ENCODE results near the gene CRIP2. TPM values are rescaled to one million over a fixed set of nuclear protein-coding genes. Genes with fewer than 3 reads are reported as not detected.

Gene CRIP2
- total and polyA plus RNA-seq, 2 of the 13 experiments (the other 11 are each of a cell fraction or from before 2014, with no cell fraction given): 31.6 to 37.9 TPM

DNA sequence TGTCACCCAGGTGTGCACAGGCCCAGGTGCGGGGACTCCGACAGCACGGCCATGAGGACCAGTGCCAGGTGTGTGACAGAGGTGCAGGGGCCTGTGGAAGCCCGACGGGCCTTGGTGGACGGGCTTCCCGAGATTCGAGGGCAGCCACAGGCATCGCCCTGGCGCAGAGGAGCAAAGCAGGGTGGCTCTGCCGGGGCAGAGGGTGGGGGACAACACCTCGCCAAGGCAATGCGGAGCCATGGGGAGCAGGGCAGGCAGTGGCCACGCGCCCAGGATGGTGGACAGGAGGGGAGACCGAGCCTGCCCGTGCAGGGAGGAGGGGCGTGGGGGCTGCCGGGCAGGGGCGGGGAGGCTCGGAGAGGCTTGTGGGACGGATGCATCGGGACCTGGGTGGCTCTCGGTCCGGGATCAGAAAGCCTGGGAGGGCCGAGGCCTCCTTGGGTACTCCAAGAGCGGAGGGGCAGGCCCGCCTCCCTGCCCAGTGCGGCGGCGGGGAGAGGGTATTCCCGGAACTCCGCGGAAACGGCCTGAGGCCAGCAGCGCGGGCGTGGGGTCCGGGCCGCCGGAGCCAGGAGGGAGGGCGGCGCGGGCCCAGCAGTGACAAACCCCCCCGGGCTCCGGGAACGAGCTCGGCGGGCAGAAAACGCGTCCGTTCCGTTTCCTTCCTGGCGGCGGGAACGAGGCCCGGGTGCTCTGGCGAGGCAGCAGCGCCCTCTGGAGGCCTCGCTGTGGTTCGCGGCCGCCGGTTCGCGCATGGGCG, 53.4 kb downstream of the CRIP2 start (continued):
- TF ChIP-seq HDAC6 (IDR thresholded peaks at IDR 0.05; ENCODE audit: low read depth, low read length) (no peak), SALL2 (CRISPR knock-in tag; IDR thresholded peaks at IDR 0.05) (no peak), YEATS4 (CRISPR knock-in tag; IDR thresholded peaks at IDR 0.05; ENCODE audit: borderline replicate concordance) (no peak), NFE2 (CRISPR knock-in tag; IDR thresholded peaks at IDR 0.05) (no peak), ZNF605 (CRISPR knock-in tag; IDR thresholded peaks at IDR 0.05) (no peak), HNRNPL (IDR thresholded peaks at IDR 0.05; ENCODE audit: low read depth, low read length) (0 out of 2 replicates have a peak, but pooled peaks have one; percentile 40), MEF2D (CRISPR knock-in tag; IDR thresholded peaks at IDR 0.05) (no peak), NFRKB (IDR thresholded peaks at IDR 0.05) (no peak), MED8 (CRISPR knock-in tag; IDR thresholded peaks at IDR 0.05; ENCODE audit: insufficient replicate concordance) (no peak), ZNF564 (CRISPR knock-in tag; IDR thresholded peaks at IDR 0.05) (peak; percentile 15; the same call in 1 of the 2 replicates), ZNF484 (CRISPR knock-in tag; IDR thresholded peaks at IDR 0.05; ENCODE audit: borderline replicate concordance, low read depth) (no peak), ZNF569 (CRISPR knock-in tag; IDR thresholded peaks at IDR 0.05; ENCODE audit: borderline replicate concordance) (no peak), KLF12 (CRISPR knock-in tag; IDR thresholded peaks at IDR 0.05; ENCODE audit: borderline replicate concordance) (no peak), SNAPC2 (CRISPR knock-in tag; IDR thresholded peaks at IDR 0.05) (no peak), FOXK1 (CRISPR knock-in tag; IDR thresholded peaks at IDR 0.05; ENCODE audit: borderline replicate concordance, low read depth) (no peak), RFX5 (IDR thresholded peaks at IDR 0.05; ENCODE audit: low read depth, low read length) (no peak), PAX8 (CRISPR knock-in tag; IDR thresholded peaks at IDR 0.05; ENCODE audit: borderline replicate concordance) (no peak), ZNF768 (CRISPR knock-in tag; IDR thresholded peaks at IDR 0.05) (peak; percentile 35; the same call in 1 of the 2 replicates), PHF20 (CRISPR knock-in tag; IDR thresholded peaks at IDR 0.05) (no peak), SOX6 (IDR thresholded peaks at IDR 0.05) (no peak), SOX6 (CRISPR knock-in tag; IDR thresholded peaks at IDR 0.05) (peak; percentile 51; the same call in 1 of the 2 replicates), PTBP1 (IDR thresholded peaks at IDR 0.05; ENCODE audit: low read depth, low read length, poor library complexity, severe bottlenecking) (no peak), ATAD3A (CRISPR knock-in tag; IDR thresholded peaks at IDR 0.05) (no peak), PHF21A (CRISPR knock-in tag; IDR thresholded peaks at IDR 0.05) (peak; percentile 30; the same call in 1 of the 2 replicates)
- TF ChIP-seq, protein P1, sequence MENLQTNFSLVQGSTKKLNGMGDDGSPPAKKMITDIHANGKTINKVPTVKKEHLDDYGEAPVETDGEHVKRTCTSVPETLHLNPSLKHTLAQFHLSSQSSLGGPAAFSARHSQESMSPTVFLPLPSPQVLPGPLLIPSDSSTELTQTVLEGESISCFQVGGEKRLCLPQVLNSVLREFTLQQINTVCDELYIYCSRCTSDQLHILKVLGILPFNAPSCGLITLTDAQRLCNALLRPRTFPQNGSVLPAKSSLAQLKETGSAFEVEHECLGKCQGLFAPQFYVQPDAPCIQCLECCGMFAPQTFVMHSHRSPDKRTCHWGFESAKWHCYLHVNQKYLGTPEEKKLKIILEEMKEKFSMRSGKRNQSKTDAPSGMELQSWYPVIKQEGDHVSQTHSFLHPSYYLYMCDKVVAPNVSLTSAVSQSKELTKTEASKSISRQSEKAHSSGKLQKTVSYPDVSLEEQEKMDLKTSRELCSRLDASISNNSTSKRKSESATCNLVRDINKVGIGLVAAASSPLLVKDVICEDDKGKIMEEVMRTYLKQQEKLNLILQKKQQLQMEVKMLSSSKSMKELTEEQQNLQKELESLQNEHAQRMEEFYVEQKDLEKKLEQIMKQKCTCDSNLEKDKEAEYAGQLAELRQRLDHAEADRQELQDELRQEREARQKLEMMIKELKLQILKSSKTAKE (CRISPR knock-in tag; IDR thresholded peaks at IDR 0.05; ENCODE audit: borderline replicate concordance): no peak
- TF ChIP-seq, protein P2, sequence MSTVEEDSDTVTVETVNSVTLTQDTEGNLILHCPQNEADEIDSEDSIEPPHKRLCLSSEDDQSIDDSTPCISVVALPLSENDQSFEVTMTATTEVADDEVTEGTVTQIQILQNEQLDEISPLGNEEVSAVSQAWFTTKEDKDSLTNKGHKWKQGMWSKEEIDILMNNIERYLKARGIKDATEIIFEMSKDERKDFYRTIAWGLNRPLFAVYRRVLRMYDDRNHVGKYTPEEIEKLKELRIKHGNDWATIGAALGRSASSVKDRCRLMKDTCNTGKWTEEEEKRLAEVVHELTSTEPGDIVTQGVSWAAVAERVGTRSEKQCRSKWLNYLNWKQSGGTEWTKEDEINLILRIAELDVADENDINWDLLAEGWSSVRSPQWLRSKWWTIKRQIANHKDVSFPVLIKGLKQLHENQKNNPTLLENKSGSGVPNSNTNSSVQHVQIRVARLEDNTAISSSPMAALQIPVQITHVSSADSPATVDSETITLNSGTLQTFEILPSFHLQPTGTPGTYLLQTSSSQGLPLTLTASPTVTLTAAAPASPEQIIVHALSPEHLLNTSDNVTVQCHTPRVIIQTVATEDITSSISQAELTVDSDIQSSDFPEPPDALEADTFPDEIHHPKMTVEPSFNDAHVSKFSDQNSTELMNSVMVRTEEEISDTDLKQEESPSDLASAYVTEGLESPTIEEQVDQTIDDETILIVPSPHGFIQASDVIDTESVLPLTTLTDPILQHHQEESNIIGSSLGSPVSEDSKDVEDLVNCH (CRISPR knock-in tag; IDR thresholded peaks at IDR 0.05): no peak
- TF ChIP-seq, protein P3, sequence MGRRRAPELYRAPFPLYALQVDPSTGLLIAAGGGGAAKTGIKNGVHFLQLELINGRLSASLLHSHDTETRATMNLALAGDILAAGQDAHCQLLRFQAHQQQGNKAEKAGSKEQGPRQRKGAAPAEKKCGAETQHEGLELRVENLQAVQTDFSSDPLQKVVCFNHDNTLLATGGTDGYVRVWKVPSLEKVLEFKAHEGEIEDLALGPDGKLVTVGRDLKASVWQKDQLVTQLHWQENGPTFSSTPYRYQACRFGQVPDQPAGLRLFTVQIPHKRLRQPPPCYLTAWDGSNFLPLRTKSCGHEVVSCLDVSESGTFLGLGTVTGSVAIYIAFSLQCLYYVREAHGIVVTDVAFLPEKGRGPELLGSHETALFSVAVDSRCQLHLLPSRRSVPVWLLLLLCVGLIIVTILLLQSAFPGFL (CRISPR knock-in tag; IDR thresholded peaks at IDR 0.05): no peak

Measured in HepG2 (cell line).